Esophagus squamous epithelium (tissue), 5 donors: ENCODE measurements around the gene UBE3B. TPM values are rescaled to one million over a fixed set of nuclear protein-coding genes. Genes with fewer than 3 reads are reported as not detected.

Experiments used
- DNase-seq: peaks from one replicate; lab custom pipeline; 2025; lab: John Stamatoyannopoulos, UW
- H3K27ac ChIP-seq, 4 donors: fragments of 200-600 bp; sonication (generic); one replicate each; pipeline ENCODE4 v1.5.1; 2016 to 2019; ENCODE audit warnings: mild to moderate bottlenecking in 1 of 4
- H3K27me3 ChIP-seq, 4 donors: fragments of 200-600 bp; sonication (generic); 1 replicate in 3 of 4; 2 replicates in 1 of 4; pipeline versions ENCODE4 v1.5.1 to v1.6.0; 2017 to 2021; ENCODE audit warnings: antibody characterized with exemption in 1 of 4
- H3K36me3 ChIP-seq, 3 donors: fragments of 200-600 bp; sonication (generic); one replicate each; pipeline ENCODE4 v1.5.1; 2016 to 2019
- H3K4me1 ChIP-seq, 3 donors: fragments of 200-600 bp; sonication (generic); one replicate each; pipeline ENCODE4 v1.5.1; 2017 to 2019
- H3K4me3 ChIP-seq, 4 donors: fragments of 200-600 bp; sonication (generic); 1 replicate in 3 of 4; 2 replicates in 1 of 4; pipeline ENCODE4 v1.5.1; 2016 to 2019; ENCODE audit warnings: mild to moderate bottlenecking in 2 of 4, moderate library complexity in 1 of 4
- H3K9me3 ChIP-seq, 3 donors: fragments of 200-600 bp; sonication (generic); one replicate each; pipeline ENCODE4 v1.5.1; 2016 to 2019
- CTCF ChIP-seq, 6 experiments: fragments of 450-650 bp in 4 of 6; fragments of 200-600 bp in 2 of 6; sonication (generic) in 2 of 6; IDR thresholded peaks; one replicate each; pipeline ENCODE4 v1.5.1; 2016 to 2019; ENCODE audit warnings: antibody characterized with exemption in 6 of 6, mild to moderate bottlenecking in 4 of 6, moderate library complexity in 4 of 6
- POLR2A ChIP-seq, 4 donors: fragments of 450-650 bp; IDR thresholded peaks; one replicate each; pipeline ENCODE4 v1.6.1; 2017; ENCODE audit warnings: antibody characterized with exemption in 4 of 4, mild to moderate bottlenecking in 4 of 4, moderate library complexity in 3 of 4
- WGBS, 2 donors: methylation state at CpG; one replicate each; pipeline ENCODE4 v1.1.5; 2018; 5-methylcytosine and 5-hydroxymethylcytosine counted together
- intact Hi-C: fragments of 100-400 bp; cut with DNase I; formaldehyde crosslinking; loops from one replicate; pipeline ENCODE4 v1.15.0; 2022
- total RNA-seq, 4 donors: library from RNA; depleted of rRNA; stranded (reverse); fragments of >200 nt; gene quantifications; one replicate each; pipeline ENCODE4 v1.1.0, GENCODE V29; 2016
- donor health status: DM: yes; HTN: yes; CAD: no.

UBE3B gene
- total RNA-seq, 4 donors from 2014 or later: 31.7 to 48.7 (median 37.6) TPM

- TF ChIP-seq POLR2A (IDR thresholded peaks at IDR 0.05) (no peak), CTCF (IDR thresholded peaks at IDR 0.05) (no peak)
Observed at GRCh38 chr12:109549613-109550270, 72.3 kb downstream of the UBE3B start.

GRCh38 chr12:109550281-109550680 lies 72.8 kb downstream of the UBE3B start:
- H3K27ac ChIP-seq: no peak overlapping the region
- intact Hi-C loops: no loop called here
- TF ChIP-seq CTCF (IDR thresholded peaks at IDR 0.05) (no peak), POLR2A (IDR thresholded peaks at IDR 0.05) (no peak)
- H3K9me3 ChIP-seq: no peaks in the 10 kb centered on the region
- H3K27me3 ChIP-seq: peaks cover 0 to 77% (median 0%) of the 10 kb centered on the region in 4 donors
- peaks cover 0 to 12% (median 4%) of the 10 kb centered on the region in 3 donors for H3K4me1 ChIP-seq
- H3K36me3 ChIP-seq: no peaks in the 10 kb centered on the region
- DNase-seq: no peak
- no peak overlapping the region for H3K4me3 ChIP-seq
- WGBS, 2 donors: 56 to 59% methylated on average over 10 to 11 of the region's 12 CpGs

More at GRCh38 chr12:109549613-109550270, 72.3 kb downstream of the UBE3B start:
- H3K27ac ChIP-seq: no peak overlapping the region
- no peak overlapping the region for H3K4me3 ChIP-seq
- WGBS, 2 donors: 29 to 33% methylated on average over 11 to 12 of the region's 15 CpGs
- no peaks in the 10 kb centered on the region for H3K9me3 ChIP-seq
- peaks cover 0 to 17% (median 10%) of the 10 kb centered on the region in 3 donors for H3K4me1 ChIP-seq
- no peak for DNase-seq
- intact Hi-C loops: no loop called here
- H3K36me3 ChIP-seq: no peaks in the 10 kb centered on the region
- H3K27me3 ChIP-seq: peaks cover 0 to 74% (median 0%) of the 10 kb centered on the region in 4 donors

GRCh38 chr12:109551108-109551507 lies 73.7 kb downstream of the UBE3B start:
- no peak for DNase-seq
- no peak overlapping the region for H3K4me3 ChIP-seq
- peaks cover 0 to 77% (median 0%) of the 10 kb centered on the region in 4 donors for H3K27me3 ChIP-seq
- H3K9me3 ChIP-seq: no peaks in the 10 kb centered on the region
- peaks cover 0 to 4% (median 0%) of the 10 kb centered on the region in 3 donors for H3K4me1 ChIP-seq
- TF ChIP-seq POLR2A (IDR thresholded peaks at IDR 0.05): no peak
- no peak for TF ChIP-seq CTCF (IDR thresholded peaks at IDR 0.05)
- H3K27ac ChIP-seq: no peak overlapping the region
- H3K36me3 ChIP-seq: no peaks in the 10 kb centered on the region
- 67 to 76% methylated on average over 1 to 4 of the region's 6 CpGs for WGBS, 2 donors
- intact Hi-C loops: no loop called here

- Histone ChIP-seq H3K9me3 (no peaks in the 10 kb centered on the region), H3K27ac (no peak overlapping the region), H3K4me3 (no peak overlapping the region), H3K4me1 (peaks cover 0 to 17% (median 0%) of the 10 kb centered on the region in 3 donors), H3K36me3 (peaks cover 0 to 12% (median 0%) of the 10 kb centered on the region in 3 donors), H3K27me3 (peaks cover 0 to 60% (median 0%) of the 10 kb centered on the region in 4 donors)
- intact Hi-C loops: no loop called here
- 71 to 73% methylated on average over 1 to 4 of the region's 4 CpGs for WGBS, 2 donors
- TF ChIP-seq CTCF (IDR thresholded peaks at IDR 0.05) (no peak), POLR2A (IDR thresholded peaks at IDR 0.05) (no peak)
- DNase-seq: no peak
Observed at GRCh38 chr12:109552971-109553370, 75.5 kb downstream of the UBE3B start.

- intact Hi-C loops: no loop called here
- Histone ChIP-seq H3K4me3 (no peak overlapping the region), H3K36me3 (peaks cover 0 to 17% (median 0%) of the 10 kb centered on the region in 3 donors), H3K4me1 (peaks cover 0 to 22% (median 0%) of the 10 kb centered on the region in 3 donors), H3K9me3 (no peaks in the 10 kb centered on the region), H3K27ac (no peak overlapping the region), H3K27me3 (peaks cover 0 to 55% (median 0%) of the 10 kb centered on the region in 4 donors)
- TF ChIP-seq POLR2A (IDR thresholded peaks at IDR 0.05): no peak
- no peak for TF ChIP-seq CTCF (IDR thresholded peaks at IDR 0.05)
- 66 to 69% methylated on average over 7 of the region's 7 CpGs for WGBS, 2 donors
- no peak for DNase-seq
Observed at GRCh38 chr12:109553483-109553882, 76.0 kb downstream of the UBE3B start.
